ENCODE data around the gene ZNF526.

Gene ZNF526

GRCh38 chr19:42272989-42273406, 52.9 kb downstream of the ZNF526 start:
- Histone ChIP-seq H3K4me1 (ENCODE audit: control insufficient read depth, low read depth, low read length) (peaks cover 5% of the 10 kb centered on the region), H3K9me3 (ENCODE audit: control insufficient read depth, low read depth, low read length) (no peaks in the 10 kb centered on the region), H3K9ac (ENCODE audit: low read length) (no peak overlapping the region), H3K4me3 (ENCODE audit: low read length) (no peak overlapping the region), H3K27ac (ENCODE audit: low read length) (no peak overlapping the region), H3K36me3 (ENCODE audit: control insufficient read depth, low read depth, low read length) (no peaks in the 10 kb centered on the region), H3K27me3 (ENCODE audit: control insufficient read depth, insufficient read depth, low read length) (no peaks in the 10 kb centered on the region)

GRCh38 chr19:42273407-42274064, 53.4 kb downstream of the ZNF526 start:
- no peaks in the 10 kb centered on the region for H3K27me3 ChIP-seq (ENCODE audit: control insufficient read depth, insufficient read depth, low read length)
- no peak overlapping the region for H3K27ac ChIP-seq (ENCODE audit: low read length)
- peaks cover 5% of the 10 kb centered on the region for H3K4me1 ChIP-seq (ENCODE audit: control insufficient read depth, low read depth, low read length)
- H3K9ac ChIP-seq (ENCODE audit: low read length), result no peak overlapping the region
- no peaks in the 10 kb centered on the region for H3K36me3 ChIP-seq (ENCODE audit: control insufficient read depth, low read depth, low read length)
- no peak overlapping the region for H3K4me3 ChIP-seq (ENCODE audit: low read length)
- no peaks in the 10 kb centered on the region for H3K9me3 ChIP-seq (ENCODE audit: control insufficient read depth, low read depth, low read length)

- H3K27ac ChIP-seq (ENCODE audit: low read length), result no peak overlapping the region
- no peak overlapping the region for H3K4me3 ChIP-seq (ENCODE audit: low read length)
- no peaks in the 10 kb centered on the region for H3K27me3 ChIP-seq (ENCODE audit: control insufficient read depth, insufficient read depth, low read length)
- no peaks in the 10 kb centered on the region for H3K36me3 ChIP-seq (ENCODE audit: control insufficient read depth, low read depth, low read length)
- H3K9ac ChIP-seq (ENCODE audit: low read length), result no peak overlapping the region
- peaks cover 5% of the 10 kb centered on the region for H3K4me1 ChIP-seq (ENCODE audit: control insufficient read depth, low read depth, low read length)
- no peaks in the 10 kb centered on the region for H3K9me3 ChIP-seq (ENCODE audit: control insufficient read depth, low read depth, low read length)
Measured at GRCh38 chr19:42274065-42274682, 54.1 kb downstream of the ZNF526 start.

GRCh38 chr19:42275103-42275502, 55.0 kb downstream of the ZNF526 start:
- Histone ChIP-seq H3K27ac (ENCODE audit: low read length) (no peak overlapping the region), H3K27me3 (ENCODE audit: control insufficient read depth, insufficient read depth, low read length) (no peaks in the 10 kb centered on the region), H3K36me3 (ENCODE audit: control insufficient read depth, low read depth, low read length) (no peaks in the 10 kb centered on the region), H3K4me1 (ENCODE audit: control insufficient read depth, low read depth, low read length) (no peaks in the 10 kb centered on the region), H3K4me3 (ENCODE audit: low read length) (no peak overlapping the region), H3K9me3 (ENCODE audit: control insufficient read depth, low read depth, low read length) (no peaks in the 10 kb centered on the region), H3K9ac (ENCODE audit: low read length) (no peak overlapping the region)

- Histone ChIP-seq H3K4me3 (ENCODE audit: low read length) (no peak overlapping the region), H3K36me3 (ENCODE audit: control insufficient read depth, low read depth, low read length) (no peaks in the 10 kb centered on the region), H3K9me3 (ENCODE audit: control insufficient read depth, low read depth, low read length) (no peaks in the 10 kb centered on the region), H3K4me1 (ENCODE audit: control insufficient read depth, low read depth, low read length) (no peaks in the 10 kb centered on the region), H3K27me3 (ENCODE audit: control insufficient read depth, insufficient read depth, low read length) (no peaks in the 10 kb centered on the region), H3K9ac (ENCODE audit: low read length) (no peak overlapping the region), H3K27ac (ENCODE audit: low read length) (no peak overlapping the region)
Measured at GRCh38 chr19:42275517-42275916, 55.4 kb downstream of the ZNF526 start.

GRCh38 chr19:42276284-42276683, 56.2 kb downstream of the ZNF526 start:
- H3K4me3 ChIP-seq (ENCODE audit: low read length), result no peak overlapping the region
- no peaks in the 10 kb centered on the region for H3K4me1 ChIP-seq (ENCODE audit: control insufficient read depth, low read depth, low read length)
- H3K9ac ChIP-seq (ENCODE audit: low read length), result no peak overlapping the region
- H3K27me3 ChIP-seq (ENCODE audit: control insufficient read depth, insufficient read depth, low read length), result no peaks in the 10 kb centered on the region
- no peaks in the 10 kb centered on the region for H3K36me3 ChIP-seq (ENCODE audit: control insufficient read depth, low read depth, low read length)
- no peaks in the 10 kb centered on the region for H3K9me3 ChIP-seq (ENCODE audit: control insufficient read depth, low read depth, low read length)
- H3K27ac ChIP-seq (ENCODE audit: low read length), result no peak overlapping the region

GRCh38 chr19:42276821-42277220, 56.7 kb downstream of the ZNF526 start:
- Histone ChIP-seq H3K9me3 (ENCODE audit: control insufficient read depth, low read depth, low read length) (no peaks in the 10 kb centered on the region), H3K27me3 (ENCODE audit: control insufficient read depth, insufficient read depth, low read length) (no peaks in the 10 kb centered on the region), H3K36me3 (ENCODE audit: control insufficient read depth, low read depth, low read length) (no peaks in the 10 kb centered on the region), H3K9ac (ENCODE audit: low read length) (no peak overlapping the region), H3K27ac (ENCODE audit: low read length) (no peak overlapping the region), H3K4me3 (ENCODE audit: low read length) (no peak overlapping the region), H3K4me1 (ENCODE audit: control insufficient read depth, low read depth, low read length) (peaks cover 4% of the 10 kb centered on the region)

Data from iPS-18a (cell line).